DND-41 (cell line): Measurements from ENCODE around the gene THSD7A.

Source experiments
- EZH2 ChIP-seq: IDR thresholded peaks from 3 replicates; pipeline ENCODE4 v1.6.1; 2012; ENCODE audit warnings: borderline replicate concordance, low read depth, mild to moderate bottlenecking, moderate library complexity, low read length, inconsistent platforms; ENCODE audit not compliant: severe bottlenecking
- TF ChIP-seq, protein P1 (sequence below): IDR thresholded peaks from 2 replicates; pipeline ENCODE4 v1.5.1; 2012; ENCODE audit warnings: borderline replicate concordance, low read length, moderate library complexity, mild to moderate bottlenecking; ENCODE audit not compliant: poor library complexity, severe bottlenecking; ENCODE audit errors: extremely low read depth

DNA sequence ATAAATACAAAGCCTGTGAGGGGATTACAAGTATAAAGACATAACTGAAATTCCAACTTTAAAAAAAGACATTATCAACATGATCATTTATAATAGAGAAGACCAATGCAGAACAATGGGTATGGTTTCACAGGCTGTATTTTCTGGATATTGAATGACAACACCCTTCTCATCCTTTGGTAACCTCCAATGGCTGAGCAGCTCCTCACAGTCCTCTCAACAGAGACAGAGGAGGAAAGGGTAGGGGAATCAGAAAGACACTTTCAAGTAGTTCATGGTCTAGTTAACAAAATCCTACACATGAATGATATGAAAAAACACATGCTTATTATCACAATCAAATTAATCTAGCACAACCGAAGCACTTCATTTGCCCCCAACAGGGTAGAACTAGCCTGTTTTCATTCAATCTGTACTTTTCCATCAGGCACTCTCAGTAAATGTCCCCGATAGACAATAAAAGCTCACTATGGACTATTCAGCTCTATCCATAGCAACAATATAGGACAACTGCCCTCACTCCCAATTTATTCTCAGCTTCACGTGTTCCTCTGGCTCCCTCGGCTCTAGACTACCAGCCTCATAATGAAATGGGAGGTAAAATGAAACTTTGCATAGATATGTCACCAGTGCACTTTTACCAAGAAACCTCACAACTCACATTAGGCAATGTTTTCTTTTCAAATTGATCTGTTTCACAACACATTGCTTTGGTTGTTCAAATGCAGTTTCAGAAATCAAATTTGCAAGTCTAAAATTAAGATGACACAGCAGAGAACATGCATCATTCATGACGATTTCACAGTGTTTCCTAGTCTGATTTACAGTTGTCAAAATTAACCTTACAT is 211.4 kb downstream of the THSD7A start:
- TF ChIP-seq EZH2: no peak
- TF ChIP-seq, protein P1, sequence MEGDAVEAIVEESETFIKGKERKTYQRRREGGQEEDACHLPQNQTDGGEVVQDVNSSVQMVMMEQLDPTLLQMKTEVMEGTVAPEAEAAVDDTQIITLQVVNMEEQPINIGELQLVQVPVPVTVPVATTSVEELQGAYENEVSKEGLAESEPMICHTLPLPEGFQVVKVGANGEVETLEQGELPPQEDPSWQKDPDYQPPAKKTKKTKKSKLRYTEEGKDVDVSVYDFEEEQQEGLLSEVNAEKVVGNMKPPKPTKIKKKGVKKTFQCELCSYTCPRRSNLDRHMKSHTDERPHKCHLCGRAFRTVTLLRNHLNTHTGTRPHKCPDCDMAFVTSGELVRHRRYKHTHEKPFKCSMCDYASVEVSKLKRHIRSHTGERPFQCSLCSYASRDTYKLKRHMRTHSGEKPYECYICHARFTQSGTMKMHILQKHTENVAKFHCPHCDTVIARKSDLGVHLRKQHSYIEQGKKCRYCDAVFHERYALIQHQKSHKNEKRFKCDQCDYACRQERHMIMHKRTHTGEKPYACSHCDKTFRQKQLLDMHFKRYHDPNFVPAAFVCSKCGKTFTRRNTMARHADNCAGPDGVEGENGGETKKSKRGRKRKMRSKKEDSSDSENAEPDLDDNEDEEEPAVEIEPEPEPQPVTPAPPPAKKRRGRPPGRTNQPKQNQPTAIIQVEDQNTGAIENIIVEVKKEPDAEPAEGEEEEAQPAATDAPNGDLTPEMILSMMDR: no peak
